Suprapubic skin (tissue), 4 donors: ENCODE data around the gene VAMP2.

ENCODE experiments used
- EP300 ChIP-seq: sonication (generic); formaldehyde crosslinking; IDR thresholded peaks from one replicate; pipeline ENCODE4 v1.6.1; 2017; ENCODE audit warnings: antibody characterized with exemption
- POLR2A ChIP-seq, 2 donors: fragments of 450-650 bp; IDR thresholded peaks; one replicate each; pipeline ENCODE4 v1.6.1; 2017; ENCODE audit warnings: antibody characterized with exemption in 2 of 2, mild to moderate bottlenecking in 2 of 2, moderate library complexity in 2 of 2
- POLR2AphosphoS5 ChIP-seq, 3 donors: sonication (generic); formaldehyde crosslinking; IDR thresholded peaks; one replicate each; pipeline ENCODE4 v1.6.1; 2017; ENCODE audit warnings: antibody characterized with exemption in 3 of 3
- TF ChIP-seq, protein P1 (sequence below), 2 donors: fragments of 200-600 bp in 1 of 2; fragments of 450-650 bp in 1 of 2; sonication (generic) in 1 of 2; IDR thresholded peaks; one replicate each; pipeline ENCODE4 v1.5.1; 2016 to 2019; ENCODE audit warnings: antibody characterized with exemption in 2 of 2, mild to moderate bottlenecking in 1 of 2, moderate library complexity in 1 of 2

DNA sequence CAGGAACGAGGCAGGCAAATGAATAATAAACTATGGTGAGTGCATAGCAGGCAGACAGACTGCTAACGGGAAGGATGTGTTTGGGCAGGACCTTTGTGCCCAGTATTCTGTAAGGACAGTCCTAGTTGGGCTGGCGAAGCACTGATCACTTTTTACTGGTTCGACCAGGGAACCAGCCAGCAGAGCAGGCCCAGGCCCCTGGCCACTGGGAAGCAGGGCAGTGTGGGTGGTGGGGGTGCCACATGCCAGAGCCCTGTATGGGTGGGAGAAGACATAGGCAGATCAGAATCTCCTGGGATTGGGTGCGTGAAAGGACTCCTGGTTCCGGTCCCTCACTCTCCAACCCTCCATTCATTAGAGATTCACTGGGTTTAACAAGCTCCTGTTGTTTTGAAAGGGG lies 4.0 kb upstream of the VAMP2 start:
- TF ChIP-seq, protein P1, sequence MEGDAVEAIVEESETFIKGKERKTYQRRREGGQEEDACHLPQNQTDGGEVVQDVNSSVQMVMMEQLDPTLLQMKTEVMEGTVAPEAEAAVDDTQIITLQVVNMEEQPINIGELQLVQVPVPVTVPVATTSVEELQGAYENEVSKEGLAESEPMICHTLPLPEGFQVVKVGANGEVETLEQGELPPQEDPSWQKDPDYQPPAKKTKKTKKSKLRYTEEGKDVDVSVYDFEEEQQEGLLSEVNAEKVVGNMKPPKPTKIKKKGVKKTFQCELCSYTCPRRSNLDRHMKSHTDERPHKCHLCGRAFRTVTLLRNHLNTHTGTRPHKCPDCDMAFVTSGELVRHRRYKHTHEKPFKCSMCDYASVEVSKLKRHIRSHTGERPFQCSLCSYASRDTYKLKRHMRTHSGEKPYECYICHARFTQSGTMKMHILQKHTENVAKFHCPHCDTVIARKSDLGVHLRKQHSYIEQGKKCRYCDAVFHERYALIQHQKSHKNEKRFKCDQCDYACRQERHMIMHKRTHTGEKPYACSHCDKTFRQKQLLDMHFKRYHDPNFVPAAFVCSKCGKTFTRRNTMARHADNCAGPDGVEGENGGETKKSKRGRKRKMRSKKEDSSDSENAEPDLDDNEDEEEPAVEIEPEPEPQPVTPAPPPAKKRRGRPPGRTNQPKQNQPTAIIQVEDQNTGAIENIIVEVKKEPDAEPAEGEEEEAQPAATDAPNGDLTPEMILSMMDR (IDR thresholded peaks at IDR 0.05) = no peak
- TF ChIP-seq POLR2AphosphoS5 (IDR thresholded peaks at IDR 0.05) (no peak), POLR2A (IDR thresholded peaks at IDR 0.05) (no peak), EP300 (no peak)
